Measurements from ENCODE around the gene ZEB2. TPM values are rescaled to one million over a fixed set of nuclear protein-coding genes. Genes with fewer than 3 reads are reported as not detected.

ZEB2 gene
- total RNA-seq, 1 experiment from 2014 or later: 1.2 TPM

DNA sequence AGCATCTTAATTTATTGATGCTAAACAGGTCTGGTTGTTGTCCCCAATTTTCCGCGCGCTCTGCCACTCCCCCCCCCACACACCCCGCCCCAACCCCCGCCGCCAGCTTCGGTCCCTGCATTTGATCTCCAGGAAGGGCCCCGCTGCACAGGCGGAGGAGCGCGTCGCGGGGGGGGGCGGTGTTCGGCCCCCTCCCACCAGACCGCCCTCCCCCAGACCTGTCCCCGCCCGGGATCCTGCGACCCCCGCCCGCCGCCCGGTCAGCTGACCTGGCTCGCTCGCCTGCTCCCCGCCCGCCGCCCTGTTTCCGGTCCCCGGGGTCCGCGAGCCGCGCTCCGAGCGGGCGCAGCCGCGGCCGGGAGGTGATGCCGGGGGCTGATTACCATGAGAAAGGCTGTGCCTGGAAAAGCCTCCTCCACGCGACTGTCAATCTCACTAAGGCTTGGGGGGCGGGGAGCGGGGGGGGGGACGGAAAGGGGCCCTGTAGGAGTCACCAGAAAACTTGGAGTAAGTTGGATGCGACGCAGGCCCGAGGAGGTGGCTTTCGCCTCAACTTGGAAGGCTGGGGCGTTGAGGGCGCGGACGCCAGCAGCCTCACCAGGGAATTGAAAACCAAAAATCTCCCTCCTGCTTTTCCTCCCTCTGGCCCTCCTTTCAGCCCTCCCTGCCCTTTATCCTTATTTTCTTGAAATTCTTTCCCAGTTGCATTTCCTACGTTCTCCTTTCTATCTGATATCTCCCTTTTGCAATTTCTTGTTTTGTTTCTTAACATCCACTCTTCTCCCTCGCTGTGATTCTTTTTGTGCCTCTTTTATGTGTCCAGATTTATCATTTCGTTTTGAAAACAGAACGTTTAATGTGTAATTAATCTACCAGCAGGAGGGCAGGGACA lies 4.4 kb upstream of the ZEB2 start:
- Histone ChIP-seq H2BK5ac (ENCODE audit: insufficient read length, low read length) (no peak overlapping the region), H2BK15ac (ENCODE audit: low read depth, low read length) (no peak overlapping the region), H3K27me3 (ENCODE audit: insufficient read depth, low read length) (peaks cover 22% of the 10 kb centered on the region), H3K79me2 (ENCODE audit: insufficient read depth, low read length) (no peaks in the 10 kb centered on the region), H3K23me2 (ENCODE audit: insufficient read length, low read depth, low read length, poor library complexity, severe bottlenecking) (peaks cover 20% of the 10 kb centered on the region), H2BK20ac (ENCODE audit: low read depth, low read length, poor library complexity, severe bottlenecking) (no peak overlapping the region), H3K56ac (ENCODE audit: insufficient read length, low read depth, low read length) (no peak overlapping the region), H3K27ac (ENCODE audit: insufficient read length, low read depth, low read length) (no peak overlapping the region), H3K4me2 (ENCODE audit: insufficient read depth, insufficient read length, low read length) (peak overlapping the region; percentile 84), H2AK5ac (ENCODE audit: insufficient read length, low read length) (no peak overlapping the region), H3K9me3 (ENCODE audit: control insufficient read depth, low read depth, low read length) (no peaks in the 10 kb centered on the region), H3T11ph (ENCODE audit: low read length) (no peak overlapping the region), H3K23ac (ENCODE audit: insufficient read length, low read depth, low read length) (no peak overlapping the region), H3K9ac (ENCODE audit: extremely low read depth, insufficient read length, low read length) (peak overlapping the region; percentile 31), H4K91ac (ENCODE audit: insufficient read length, low read depth, low read length) (no peak overlapping the region), H3K4ac (ENCODE audit: low read depth, low read length) (no peak overlapping the region), H3K18ac (ENCODE audit: insufficient read length, low read depth, low read length) (no peak overlapping the region), H3K4me1 (ENCODE audit: insufficient read depth, low read length) (no peaks in the 10 kb centered on the region; the same call in 1 of the 2 replicates), H4K8ac (replicated peaks; ENCODE audit: insufficient read length, low read depth, low read length) (no peak overlapping the region), H2BK120ac (ENCODE audit: low read depth, low read length, poor library complexity, severe bottlenecking) (no peak overlapping the region), H3K14ac (ENCODE audit: insufficient read depth, low read length) (no peak overlapping the region), H3K79me1 (ENCODE audit: insufficient read depth, low read depth, low read length, poor library complexity, severe bottlenecking) (no peaks in the 10 kb centered on the region), H2BK12ac (ENCODE audit: insufficient read length, low read depth, low read length) (no peak overlapping the region), H4K5ac (ENCODE audit: insufficient read length, low read depth, low read length) (no peak overlapping the region), H2AFZ (ENCODE audit: low read length) (no peak overlapping the region), H4K20me1 (ENCODE audit: control insufficient read depth, insufficient read depth, insufficient read length) (no peaks in the 10 kb centered on the region)
- DNase-seq: peak; percentile 90
- Mint-ChIP-seq H3K27ac (peak overlapping the region; percentile 2 to 74 (median 10); a peak in 4 of 7 replicates), H3K27me3 (ENCODE audit: low read depth) (peaks cover 3% of the 10 kb centered on the region), H3K4me1 (peaks cover 32 to 41% of the 10 kb centered on the region in 2 experiments), H3K4me3 (peak overlapping the region; percentile 60 to 83), H3K9me3 (no peaks in the 10 kb centered on the region; a peak in 1 of 5 replicates), H3K36me3 (ENCODE audit: insufficient read depth in 1 of 3, low read depth in 3 of 3) (no peaks in the 10 kb centered on the region)
- WGBS (ENCODE audit: extremely low coverage, insufficient read length, low lambda C conversion rate): no CpG with 5 or more reads among the region's 58 CpGs
- TF ChIP-seq CTCF (conservative IDR thresholded peaks at IDR 0.05): no peak

All from H9 (cell line).